Measurements from ENCODE around the gene SNX5.

The SNX5 gene

DNA sequence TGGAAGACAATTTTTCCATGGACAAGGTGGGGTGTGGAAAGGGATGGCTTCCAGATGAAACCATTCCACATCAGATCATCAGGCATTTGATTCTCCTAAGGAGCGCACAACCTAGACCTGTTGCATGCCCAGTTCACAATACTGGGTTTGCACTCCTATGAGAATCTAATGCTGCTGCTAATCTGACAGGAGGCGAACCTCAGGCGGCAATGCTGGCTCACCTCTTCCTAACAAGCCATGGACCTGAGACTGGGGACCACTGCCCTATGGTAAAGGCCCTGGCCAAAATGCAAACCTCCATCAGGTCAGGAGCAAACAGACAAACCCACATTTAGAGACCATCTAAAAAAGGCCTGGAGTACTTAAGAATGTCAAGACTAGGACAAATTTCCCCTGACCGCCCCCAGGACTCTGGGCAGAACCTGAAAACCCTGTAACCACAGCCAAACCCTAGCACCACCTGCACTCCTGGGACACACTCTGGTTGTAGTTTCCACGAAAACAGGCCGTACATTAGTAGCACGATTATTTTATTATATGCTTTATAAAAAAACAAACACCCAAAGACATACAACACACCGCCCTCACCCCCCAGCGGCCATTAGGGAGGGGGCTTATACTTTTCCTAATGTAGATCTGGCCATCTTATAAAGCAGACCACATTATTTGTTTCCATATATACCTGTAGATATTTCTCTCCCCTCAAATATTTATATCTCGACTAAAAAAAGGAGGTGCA, 27.3 kb downstream of the SNX5 start:
- DNase-seq (ENCODE audit: low read depth in 4 of 4, low spot score in 1 of 4) = no peak

DNA sequence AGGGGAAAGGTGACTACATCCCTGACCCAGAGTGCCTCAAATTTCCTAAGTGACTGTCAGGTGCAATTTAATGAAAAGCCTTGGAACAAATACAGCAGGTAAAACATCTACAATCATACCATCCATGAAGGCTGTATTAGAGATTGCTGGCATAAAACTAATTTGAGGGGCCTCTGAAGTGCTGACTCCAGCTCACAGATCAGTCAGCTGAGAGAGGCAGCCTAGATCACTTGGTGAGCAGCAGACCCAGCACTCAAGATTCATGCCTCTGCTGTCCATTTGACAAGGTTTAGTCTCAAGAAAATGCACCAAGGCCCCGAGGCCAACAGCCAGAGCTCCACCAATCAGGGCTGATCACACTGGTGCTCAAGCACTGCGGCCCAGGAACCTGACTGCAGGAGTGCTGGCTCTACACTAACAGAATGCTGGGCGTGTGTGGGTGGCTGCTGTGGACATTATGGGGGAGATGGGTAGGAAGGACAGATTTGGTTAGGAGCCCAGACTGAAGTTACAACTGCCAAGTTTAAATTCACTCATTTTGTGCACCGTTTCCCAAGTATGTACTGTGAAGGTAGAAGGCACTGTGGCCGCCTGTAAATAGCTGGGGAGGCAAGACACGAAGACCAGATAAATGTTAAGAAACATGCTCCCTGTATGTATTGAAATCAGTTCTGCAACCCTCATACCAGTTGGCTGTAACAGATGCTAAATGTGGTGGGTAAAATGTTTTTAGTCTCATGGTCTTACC, 28.2 kb downstream of the SNX5 start:
- DNase-seq (ENCODE audit: low read depth in 4 of 4, low spot score in 1 of 4) = no peak

DNA sequence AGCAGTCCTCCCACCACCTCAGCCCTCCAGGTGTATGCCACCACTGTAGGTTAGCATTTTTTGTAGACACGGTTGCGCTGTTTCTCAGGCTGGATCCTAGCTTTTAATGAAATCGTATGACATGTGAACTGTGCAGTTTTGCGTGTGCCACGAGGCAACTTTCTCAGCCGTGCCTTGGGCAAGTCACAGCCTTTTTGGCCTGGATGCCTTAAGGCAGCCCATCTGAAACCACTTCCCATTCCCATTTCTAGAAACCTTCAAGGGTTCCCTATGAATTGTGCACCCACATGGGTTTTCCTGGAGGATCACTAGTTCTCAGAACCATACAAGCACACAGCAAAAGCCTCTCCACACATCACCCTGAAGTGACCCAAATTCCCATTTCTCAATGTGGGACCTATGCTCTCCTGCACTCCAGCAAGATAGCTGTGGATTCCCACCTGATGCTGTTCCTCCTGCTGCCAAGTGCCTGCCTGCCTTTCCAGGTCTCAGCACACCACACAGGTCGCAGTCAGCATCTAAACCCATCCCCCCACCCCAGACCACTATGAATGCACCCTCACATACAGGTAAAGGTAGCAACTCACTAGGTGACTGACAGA, 28.9 kb downstream of the SNX5 start:
- DNase-seq (ENCODE audit: low read depth in 4 of 4, low spot score in 1 of 4) = no peak

DNA sequence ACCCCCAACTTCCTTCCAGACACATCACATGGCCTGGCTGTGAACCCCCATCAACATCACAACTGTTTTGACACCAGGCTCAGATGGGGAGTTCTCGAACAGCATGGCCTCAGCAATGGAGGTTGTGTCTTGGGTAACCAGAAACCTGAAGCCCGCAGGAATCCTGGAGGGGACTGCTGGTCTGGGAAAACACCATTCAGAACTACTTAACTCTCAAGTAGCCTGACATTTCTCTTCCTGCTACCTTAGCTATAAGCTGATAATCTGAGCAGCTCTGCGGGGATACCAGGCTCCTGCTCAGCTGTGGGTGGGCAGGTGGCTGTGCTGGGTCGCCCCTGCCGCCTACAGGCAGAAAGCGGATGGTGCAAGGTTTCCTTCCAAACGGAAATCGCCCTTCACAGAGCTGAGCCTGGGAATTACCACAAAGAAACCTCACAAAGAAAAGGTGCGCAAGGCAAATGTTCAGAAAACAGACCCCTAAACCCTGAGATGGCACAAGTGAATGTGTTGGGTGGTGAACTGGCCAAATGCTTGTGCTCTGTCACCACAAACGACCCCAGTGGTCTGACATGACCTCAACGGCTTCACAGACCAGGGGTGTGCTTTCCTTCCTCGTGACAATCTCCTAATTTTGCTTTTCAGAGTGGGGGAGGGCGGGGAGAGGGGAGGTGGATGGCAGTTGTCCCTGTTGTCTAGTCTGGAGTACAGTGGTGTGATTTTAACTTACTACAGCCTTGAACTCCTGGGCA, 29.5 kb downstream of the SNX5 start:
- peak in 2 of 4 experiments; percentile 32 to 36 for DNase-seq (ENCODE audit: low read depth in 4 of 4, low spot score in 1 of 4)

DNA sequence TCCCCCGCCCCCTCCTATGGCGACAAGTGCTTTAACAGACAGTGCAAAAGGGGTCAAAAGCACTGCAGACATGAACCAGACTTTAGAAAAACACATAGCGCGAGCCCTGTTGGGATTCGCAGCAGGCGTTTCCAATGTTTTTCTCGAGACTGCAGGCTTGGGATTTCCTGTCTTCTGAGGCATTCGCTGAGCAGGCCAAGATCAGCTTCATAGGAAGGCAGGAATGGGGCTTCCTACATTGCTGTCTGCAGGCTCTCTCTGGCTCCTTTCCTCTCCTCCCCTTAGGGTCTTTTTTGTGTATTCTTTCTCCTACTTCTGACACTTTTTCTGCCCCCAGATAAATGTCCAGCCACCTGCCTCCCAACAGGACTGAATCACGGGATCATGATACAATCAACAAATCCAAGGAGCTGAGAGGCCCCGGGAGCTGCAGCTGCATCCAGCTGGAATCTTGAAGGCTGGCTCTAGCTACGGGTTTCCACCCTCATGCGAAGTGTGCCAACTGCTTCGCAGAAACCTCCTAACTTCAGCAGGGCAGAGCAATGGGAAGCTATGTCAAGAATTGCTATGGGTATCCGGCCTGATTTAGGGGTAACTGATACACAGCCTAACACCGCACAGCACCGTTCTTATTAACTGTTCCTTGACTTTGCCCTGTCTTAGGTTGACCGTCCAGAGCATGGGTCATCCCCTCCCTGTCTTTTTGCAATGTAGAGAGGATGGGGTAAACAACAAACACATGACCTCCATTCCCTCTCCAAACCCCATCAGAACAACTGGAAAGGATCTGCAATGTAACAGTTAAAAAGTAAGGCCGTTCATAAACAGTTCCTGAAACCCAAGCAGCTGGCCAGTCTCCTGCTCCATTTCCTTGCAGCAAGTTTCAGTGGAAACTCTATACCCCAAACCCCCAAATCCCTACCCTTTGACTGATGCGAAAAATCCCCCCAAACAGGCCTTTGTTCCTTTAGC, 31.5 kb downstream of the SNX5 start:
- no peak for DNase-seq (ENCODE audit: low read depth in 4 of 4, low spot score in 1 of 4)

DNA sequence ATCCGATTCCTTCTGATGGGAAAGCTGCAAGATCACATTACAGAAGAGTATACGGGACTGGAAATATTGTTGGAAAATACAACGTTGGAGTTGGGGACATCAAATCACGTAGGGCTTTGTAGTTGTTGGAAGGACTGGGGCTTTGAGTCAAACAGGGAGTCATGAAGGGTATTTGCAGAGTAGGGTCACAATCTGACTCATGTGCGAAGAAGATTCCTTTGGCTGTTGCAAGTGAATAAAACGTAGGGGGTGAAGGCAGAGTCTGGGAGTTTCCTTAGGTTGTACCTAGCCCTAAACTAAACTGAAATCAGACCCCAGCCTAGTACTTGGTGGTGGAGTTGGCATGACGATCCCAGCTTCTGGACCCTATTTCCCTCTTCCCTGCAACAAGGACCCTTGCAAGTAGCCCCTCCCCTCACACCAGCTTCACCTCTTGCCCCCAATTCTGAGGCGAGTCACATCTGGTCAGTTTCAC, 32.3 kb downstream of the SNX5 start:
- DNase-seq (ENCODE audit: low read depth in 4 of 4, low spot score in 1 of 4) = no peak

DNA sequence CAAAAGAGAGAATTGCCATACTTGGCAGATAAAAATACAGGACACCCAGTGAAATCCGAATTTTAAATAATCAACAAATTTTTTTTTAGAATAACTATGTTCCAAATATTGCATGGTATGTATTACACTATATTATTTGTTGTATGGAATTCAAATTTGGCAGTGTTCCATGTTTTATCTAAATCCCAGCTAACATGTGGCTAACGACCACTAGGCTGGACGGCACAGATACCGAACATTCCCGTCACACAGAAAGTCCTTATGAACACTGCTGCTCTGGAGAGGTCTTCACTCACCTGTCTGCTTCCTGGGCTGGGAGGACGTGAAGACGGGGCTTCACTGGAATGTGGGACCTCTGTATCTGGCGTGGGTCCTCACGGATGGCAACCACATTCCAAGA, 32.8 kb downstream of the SNX5 start:
- no peak for DNase-seq (ENCODE audit: low read depth in 4 of 4, low spot score in 1 of 4)

DNA sequence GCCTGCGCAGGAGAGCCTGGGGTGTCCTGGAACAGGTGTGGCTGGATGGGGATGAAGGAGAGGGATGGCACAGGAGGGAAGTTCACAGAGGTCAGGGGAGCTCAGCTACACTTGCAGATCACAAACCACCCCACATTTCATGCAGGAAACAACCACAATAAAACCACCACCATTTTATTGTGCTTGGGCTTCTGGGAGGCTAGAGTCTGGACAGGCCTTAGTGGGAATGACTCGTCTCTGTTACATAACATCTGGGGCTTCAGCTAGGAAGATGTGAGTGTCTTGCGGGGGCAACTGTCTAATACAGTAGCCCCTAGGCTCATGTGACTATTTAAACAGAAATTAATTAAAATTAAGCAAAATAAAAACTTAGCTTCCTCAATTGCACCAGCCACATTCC, 33.4 kb downstream of the SNX5 start:
- DNase-seq (ENCODE audit: low read depth in 4 of 4, low spot score in 1 of 4) = no peak

DNA sequence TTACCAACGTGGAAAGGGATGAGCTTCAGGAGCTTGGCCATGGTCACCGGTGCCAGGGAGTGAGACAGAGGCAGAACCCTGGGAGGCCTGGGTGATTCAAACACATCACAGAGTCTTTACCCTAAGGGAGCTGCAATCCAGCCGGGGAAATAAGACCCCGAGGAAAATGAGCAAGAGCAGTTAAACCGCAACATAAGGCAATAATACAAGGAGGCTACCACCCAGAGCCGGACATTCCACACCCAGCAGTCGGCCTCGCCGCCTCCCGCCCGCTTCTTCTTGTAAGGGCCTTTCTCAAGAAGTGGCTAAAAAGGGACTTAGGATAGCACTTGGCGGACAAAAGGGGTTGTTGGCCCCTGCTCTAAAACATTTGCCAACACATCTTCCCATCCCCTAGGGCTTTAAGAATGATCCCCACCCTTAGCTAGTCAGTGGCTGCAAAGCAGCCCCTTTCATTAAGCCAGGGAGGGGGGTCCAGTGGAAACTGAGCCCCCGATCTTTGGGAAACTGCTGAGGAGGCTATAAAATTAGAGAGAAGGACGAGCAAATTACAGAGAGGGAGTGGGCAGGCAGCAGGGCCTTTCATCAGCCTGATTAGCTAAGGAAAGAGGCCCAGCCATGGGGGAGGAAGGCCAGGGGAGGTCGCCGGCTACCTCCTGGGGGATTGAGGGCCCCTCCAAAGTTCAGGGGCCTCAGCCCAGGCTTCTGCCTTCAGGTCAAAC, 34.3 kb downstream of the SNX5 start:
- no peak for DNase-seq (ENCODE audit: low read depth in 4 of 4, low spot score in 1 of 4)

DNA sequence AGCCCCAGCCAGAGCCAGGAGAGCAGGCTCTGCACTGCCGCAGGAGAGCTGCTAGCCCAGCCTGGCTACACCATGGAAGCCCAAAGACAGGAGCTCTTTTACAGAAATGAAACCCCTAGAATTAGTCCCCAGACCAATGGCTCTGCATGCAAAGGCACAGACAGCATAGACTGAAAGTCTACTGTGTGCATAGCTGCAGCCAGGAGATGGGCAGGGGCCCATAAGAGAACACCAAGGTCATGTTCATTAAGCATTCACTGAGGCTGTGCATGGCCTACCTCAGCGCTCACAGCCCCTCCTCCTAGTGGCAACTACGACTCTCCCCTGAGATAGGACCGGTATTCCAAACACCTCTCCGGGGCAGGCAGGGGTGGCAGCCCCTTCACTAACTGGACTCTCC, 34.9 kb downstream of the SNX5 start:
- no peak for DNase-seq (ENCODE audit: low read depth in 4 of 4, low spot score in 1 of 4)

DNA sequence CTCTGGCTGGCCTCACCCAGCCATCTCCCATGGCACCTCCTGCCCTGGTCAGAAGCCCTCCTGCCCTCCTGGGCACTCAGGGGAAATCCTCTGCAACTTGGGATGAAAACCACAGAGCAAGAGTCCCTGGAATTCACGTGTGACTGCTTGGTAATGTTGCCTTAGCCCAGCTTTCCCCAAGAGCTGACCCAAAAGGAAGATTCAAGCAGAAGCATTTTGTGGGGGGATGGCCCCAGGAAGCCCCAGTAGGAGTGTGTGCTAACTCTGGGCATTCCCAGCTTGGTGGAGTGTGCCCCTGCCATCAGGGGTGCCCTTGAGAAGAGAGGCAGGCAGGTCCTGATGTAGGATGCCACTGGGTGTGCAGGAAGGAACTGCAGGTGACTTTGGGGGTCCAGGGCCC, 35.5 kb downstream of the SNX5 start:
- no peak for DNase-seq (ENCODE audit: low read depth in 4 of 4, low spot score in 1 of 4)

DNA sequence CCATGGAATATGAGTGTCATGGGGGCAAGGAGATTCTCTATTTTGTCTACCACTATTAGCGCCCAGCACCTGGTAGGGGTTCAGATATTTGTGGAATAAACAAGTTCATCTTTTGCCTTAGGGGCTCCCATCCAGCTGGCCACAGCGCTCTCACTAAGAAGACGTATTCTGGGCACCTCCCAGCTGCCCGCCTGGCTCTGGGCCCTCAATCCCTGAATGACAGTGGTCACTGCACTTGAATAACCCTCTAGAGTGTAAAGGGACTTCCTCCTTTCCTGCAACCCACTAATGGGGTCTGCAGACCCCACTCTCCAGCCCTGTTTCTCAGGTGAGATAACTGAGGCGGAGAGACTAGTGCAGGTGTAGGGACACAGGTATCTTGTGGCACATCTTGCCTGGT, 36.2 kb downstream of the SNX5 start:
- DNase-seq (ENCODE audit: low read depth in 4 of 4, low spot score in 1 of 4) = no peak

DNA sequence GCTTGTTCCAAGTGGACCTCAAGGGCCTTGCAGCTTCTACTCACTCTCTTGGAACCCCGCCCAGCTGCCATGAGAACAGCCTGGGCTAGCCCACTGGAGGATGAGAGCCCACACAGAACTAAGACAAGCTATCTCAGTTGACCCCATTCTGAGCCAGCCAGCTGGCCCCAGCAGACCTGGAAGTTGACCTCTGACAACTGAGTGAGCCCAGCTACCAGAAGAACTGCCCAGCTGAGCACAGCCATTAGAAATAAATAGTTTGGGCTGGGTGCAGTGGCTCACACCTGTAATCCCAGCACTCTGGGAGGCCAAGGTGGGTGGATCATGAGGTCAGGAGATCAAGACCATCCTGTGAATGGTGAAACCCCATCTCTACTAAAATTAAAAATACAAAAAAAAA, 37.1 kb downstream of the SNX5 start:
- no peak for DNase-seq (ENCODE audit: low read depth in 4 of 4, low spot score in 1 of 4)

DNA sequence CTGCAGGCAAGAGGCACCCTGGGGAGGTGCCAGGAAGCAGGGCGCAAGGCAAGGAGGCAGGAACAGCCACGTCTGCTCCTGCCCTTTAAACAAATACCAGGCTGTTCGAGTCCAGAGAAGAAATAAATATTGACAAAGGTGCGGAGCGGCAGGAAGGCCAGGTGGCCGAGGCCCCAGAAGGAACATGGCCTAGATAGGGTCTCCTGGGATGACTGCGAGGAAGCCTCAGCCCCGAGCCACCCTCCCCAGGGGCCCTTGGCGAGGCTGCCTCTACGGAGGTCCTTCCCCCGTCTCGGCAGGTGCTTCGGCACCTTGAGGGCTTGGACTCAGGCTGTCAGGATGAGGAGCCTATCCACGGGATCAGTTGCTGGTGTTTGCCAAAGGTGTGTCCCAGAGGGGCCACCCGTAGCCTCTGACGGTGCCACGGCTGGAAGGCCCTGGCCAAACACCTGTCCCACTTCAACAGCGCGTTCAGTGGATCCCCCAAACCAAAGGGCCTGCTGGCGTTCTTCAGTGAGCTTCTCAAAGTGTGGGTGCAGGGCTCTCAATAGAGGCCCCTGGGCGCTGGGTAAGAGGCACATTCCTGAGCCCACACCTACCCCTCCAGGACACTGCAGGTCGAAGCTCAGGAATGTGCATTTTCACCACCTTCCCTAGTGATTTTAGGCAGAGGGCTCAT, 39.8 kb downstream of the SNX5 start:
- no peak for DNase-seq (ENCODE audit: low read depth in 4 of 4, low spot score in 1 of 4)

DNA sequence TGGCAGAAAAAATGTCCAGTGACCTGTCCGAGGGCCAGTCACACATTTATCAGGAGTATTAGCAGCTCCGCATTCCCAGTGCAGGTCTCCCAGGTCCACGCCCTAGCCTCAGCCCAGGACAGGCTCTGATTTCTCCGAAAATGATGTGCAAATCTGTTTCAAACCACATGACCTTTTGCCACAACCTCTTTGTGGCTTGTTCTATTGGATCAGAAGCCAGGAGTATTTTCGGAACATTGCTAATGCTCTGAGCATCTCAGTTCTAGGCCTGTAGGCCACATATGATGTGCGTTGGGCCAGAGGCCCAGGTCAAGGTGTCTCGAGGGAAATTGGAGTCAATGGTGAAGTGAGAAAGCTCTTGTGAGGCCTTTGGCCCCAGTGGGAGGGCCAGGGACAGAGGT, 40.4 kb downstream of the SNX5 start:
- DNase-seq (ENCODE audit: low read depth in 4 of 4, low spot score in 1 of 4) = no peak

DNA sequence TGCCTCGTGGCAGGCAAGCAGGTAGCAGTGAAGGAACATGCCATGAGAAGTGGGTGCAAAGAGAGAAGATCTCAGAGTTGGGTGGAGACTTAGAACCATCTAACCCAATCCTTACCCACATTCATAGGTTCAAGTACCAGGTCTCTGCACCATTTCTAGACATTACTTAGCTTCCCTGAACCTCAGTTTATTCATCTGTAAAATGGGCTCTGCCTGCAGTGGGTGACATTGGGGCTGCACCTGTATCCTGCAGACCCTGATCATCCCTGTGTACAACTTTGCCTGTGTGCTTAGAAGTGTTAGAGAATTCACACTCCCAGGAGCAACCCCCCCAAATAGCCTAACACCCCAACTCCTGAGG, 42.7 kb downstream of the SNX5 start:
- no peak for DNase-seq (ENCODE audit: low read depth in 4 of 4, low spot score in 1 of 4)

DNA sequence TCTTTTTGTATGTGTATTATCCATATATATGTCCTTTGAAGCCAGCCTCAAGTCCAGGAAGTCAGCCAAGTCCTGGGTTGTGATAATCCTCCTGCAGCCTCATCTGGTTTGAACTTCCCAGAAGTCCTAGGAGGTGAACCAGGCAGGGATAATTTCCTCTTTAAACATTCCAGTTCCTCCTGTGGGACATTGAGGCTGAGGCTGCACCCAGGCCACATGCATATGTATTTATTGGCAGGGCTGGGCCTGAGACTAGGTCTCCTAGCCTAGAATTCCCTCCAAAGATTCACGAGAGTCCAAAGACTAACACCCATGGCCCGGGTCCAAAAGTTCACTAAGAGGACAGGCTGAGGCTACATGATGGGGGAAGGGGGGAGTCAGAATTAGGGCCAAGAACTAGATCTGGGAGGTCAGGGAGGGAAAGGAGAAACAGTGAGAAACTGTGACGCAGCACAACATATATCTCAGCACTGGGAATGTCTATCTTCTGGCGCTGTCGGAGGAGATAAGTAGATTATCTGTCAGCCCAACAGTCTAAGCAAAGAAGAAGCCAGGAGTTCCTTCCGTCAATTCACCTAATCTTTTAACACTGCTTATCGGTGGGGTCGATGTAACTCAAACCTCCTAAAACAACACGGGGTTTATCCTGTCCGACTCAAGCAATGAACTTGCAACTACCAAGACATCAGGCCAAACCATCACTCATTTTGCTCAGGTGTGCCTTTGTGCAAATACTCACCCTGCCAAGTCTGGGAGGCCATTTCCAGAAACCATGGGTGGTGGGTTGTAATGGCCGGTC, 43.3 kb downstream of the SNX5 start:
- DNase-seq (ENCODE audit: low read depth in 4 of 4, low spot score in 1 of 4) = no peak

DNA sequence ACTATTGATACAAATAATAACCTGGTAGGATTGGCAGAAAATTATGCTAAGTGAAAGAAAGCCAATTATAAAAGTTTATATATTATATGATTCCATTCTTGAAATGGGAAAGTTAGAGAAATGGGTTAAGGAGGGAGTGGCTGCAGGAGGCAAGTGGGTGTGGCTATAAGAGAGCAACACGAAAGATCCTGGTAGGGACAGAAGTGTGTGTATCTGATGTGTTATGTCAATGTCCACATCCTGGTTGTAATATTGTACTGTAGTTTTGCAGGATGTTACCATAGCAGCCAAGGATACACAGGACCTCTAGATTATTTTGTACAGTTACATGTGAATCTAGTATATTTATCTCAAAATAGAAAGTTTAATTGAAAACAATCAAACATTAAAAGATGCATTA, 46.8 kb downstream of the SNX5 start:
- no peak for DNase-seq (ENCODE audit: low read depth in 4 of 4, low spot score in 1 of 4)

DNA sequence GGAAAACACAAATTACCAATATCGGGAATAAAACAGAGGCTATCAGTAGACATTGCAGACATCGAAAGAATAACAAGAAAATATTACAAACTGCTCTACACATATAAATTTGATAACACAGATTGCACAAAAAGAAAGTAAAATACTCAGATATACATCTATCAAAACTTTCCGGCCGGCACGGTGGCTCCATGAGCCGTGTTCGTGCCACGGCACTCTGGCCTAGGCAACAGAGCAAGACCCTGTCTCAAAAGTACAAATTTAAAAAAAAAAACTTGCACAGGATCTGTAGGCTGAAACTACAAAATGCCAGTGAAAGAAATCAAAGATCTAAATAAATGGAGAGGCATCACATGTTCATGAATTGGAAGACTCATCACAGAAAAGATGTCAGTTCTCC, 49.4 kb downstream of the SNX5 start:
- DNase-seq (ENCODE audit: low read depth in 4 of 4, low spot score in 1 of 4) = no peak
